ENCODE data around the gene PAPOLA. TPM values are rescaled to one million over a fixed set of nuclear protein-coding genes. Genes with fewer than 3 reads are reported as not detected.

Gene PAPOLA
- total and polyA plus RNA-seq, 9 of the 15 experiments (the other 6 are each of a cell fraction or from before 2014, with no cell fraction given) = 51.1 to 199 (median 95.8) TPM

DNA sequence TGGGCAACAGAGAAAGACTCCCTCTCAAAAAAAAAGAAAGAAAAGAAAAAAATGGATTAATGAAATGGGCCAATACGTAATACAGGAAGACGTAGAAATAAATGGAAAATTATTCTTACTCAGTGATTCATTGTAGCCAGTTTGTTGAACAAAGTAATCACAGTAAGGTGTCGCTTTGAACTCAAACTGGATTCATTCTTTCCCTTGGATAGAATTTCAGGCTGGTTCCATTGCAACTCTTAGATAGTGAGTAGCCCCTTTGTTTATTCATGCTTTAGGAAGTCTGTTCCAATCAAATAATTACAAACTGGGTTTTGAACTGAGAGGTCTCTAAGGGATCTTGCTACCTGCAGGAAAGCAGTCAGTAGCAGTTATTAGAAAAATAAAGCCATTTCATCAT is 42.3 kb upstream of the PAPOLA start:
- H3K4me1 ChIP-seq (replicated peaks in 1 of 2; ENCODE audit: control insufficient read depth in 2 of 2, insufficient read depth in 2 of 2, low read length in 2 of 2) = no peaks in the 10 kb centered on the region
- no peak for FAIRE-seq
- CTCF ChIA-PET (ENCODE audit: low intra/inter-chr PET ratio) = no interaction called here
- no peak for TF ChIP-seq ZNF79 (CRISPR knock-in tag; IDR thresholded peaks at IDR 0.05; ENCODE audit: low read depth)
- TF ChIP-seq, protein P1, sequence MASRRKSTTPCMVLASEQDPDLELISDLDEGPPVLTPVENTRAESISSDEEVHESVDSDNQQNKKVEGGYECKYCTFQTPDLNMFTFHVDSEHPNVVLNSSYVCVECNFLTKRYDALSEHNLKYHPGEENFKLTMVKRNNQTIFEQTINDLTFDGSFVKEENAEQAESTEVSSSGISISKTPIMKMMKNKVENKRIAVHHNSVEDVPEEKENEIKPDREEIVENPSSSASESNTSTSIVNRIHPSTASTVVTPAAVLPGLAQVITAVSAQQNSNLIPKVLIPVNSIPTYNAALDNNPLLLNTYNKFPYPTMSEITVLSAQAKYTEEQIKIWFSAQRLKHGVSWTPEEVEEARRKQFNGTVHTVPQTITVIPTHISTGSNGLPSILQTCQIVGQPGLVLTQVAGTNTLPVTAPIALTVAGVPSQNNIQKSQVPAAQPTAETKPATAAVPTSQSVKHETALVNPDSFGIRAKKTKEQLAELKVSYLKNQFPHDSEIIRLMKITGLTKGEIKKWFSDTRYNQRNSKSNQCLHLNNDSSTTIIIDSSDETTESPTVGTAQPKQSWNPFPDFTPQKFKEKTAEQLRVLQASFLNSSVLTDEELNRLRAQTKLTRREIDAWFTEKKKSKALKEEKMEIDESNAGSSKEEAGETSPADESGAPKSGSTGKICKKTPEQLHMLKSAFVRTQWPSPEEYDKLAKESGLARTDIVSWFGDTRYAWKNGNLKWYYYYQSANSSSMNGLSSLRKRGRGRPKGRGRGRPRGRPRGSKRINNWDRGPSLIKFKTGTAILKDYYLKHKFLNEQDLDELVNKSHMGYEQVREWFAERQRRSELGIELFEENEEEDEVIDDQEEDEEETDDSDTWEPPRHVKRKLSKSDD (conservative IDR thresholded peaks at IDR 0.05; ENCODE audit: low read length) = no peak
- no peak for TF ChIP-seq CHAMP1 (IDR thresholded peaks at IDR 0.05)
- no peak for TF ChIP-seq ZNF184 (CRISPR knock-in tag; IDR thresholded peaks at IDR 0.05)
- no peak for TF ChIP-seq NCOA4 (IDR thresholded peaks at IDR 0.05; ENCODE audit: partially characterized antibody)
- TF ChIP-seq GTF2B (IDR thresholded peaks at IDR 0.05; ENCODE audit: extremely low read depth, insufficient read length) = no peak
- TF ChIP-seq ZNF76 (CRISPR knock-in tag; IDR thresholded peaks at IDR 0.05; ENCODE audit: borderline replicate concordance) = no peak
- no peak for TF ChIP-seq ELF4 (CRISPR knock-in tag; IDR thresholded peaks at IDR 0.05)
- no peak for TF ChIP-seq CBX1 (IDR thresholded peaks at IDR 0.05; ENCODE audit: low read depth)
- no peak for TF ChIP-seq PCBP1 (IDR thresholded peaks at IDR 0.05; ENCODE audit: low read depth, low read length, poor library complexity, severe bottlenecking)
- no peak for TF ChIP-seq CBX5 (IDR thresholded peaks at IDR 0.05; ENCODE audit: borderline replicate concordance, low read depth)
- TF ChIP-seq CGGBP1 (CRISPR knock-in tag; IDR thresholded peaks at IDR 0.05) = no peak
- TF ChIP-seq, protein P2, sequence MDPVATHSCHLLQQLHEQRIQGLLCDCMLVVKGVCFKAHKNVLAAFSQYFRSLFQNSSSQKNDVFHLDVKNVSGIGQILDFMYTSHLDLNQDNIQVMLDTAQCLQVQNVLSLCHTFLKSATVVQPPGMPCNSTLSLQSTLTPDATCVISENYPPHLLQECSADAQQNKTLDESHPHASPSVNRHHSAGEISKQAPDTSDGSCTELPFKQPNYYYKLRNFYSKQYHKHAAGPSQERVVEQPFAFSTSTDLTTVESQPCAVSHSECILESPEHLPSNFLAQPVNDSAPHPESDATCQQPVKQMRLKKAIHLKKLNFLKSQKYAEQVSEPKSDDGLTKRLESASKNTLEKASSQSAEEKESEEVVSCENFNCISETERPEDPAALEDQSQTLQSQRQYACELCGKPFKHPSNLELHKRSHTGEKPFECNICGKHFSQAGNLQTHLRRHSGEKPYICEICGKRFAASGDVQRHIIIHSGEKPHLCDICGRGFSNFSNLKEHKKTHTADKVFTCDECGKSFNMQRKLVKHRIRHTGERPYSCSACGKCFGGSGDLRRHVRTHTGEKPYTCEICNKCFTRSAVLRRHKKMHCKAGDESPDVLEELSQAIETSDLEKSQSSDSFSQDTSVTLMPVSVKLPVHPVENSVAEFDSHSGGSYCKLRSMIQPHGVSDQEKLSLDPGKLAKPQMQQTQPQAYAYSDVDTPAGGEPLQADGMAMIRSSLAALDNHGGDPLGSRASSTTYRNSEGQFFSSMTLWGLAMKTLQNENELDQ (CRISPR knock-in tag; IDR thresholded peaks at IDR 0.05; ENCODE audit: borderline replicate concordance) = no peak
- TF ChIP-seq HLTF (IDR thresholded peaks at IDR 0.05) = no peak

More for the DNA sequence above, 42.3 kb upstream of the PAPOLA start:
- H3K4me3 ChIP-seq = no peak overlapping the region
- POLR2A ChIA-PET = no interaction called here
- 0% methylated on average over 3 of the region's 3 CpGs for WGBS (ENCODE audit: insufficient coverage, low coverage, missing lambda C conversion rate)
- H4K20me1 ChIP-seq (replicated peaks; ENCODE audit: control insufficient read depth, insufficient read depth, low read length) = no peaks in the 10 kb centered on the region
- H2AFZ ChIP-seq (ENCODE audit: low read depth, low read length) = no peak overlapping the region
- DNase-seq (ENCODE audit: extremely low read depth in 1 of 4, low spot score in 3 of 4) (no peak), ATAC-seq (no peak)
- H3K9me1 ChIP-seq (ENCODE audit: control insufficient read depth, insufficient read depth, low read length) = no peaks in the 10 kb centered on the region
- no peaks in the 10 kb centered on the region for H3K36me3 ChIP-seq (ENCODE audit: control insufficient read depth, insufficient read depth, low read length)
- H3K4me2 ChIP-seq (ENCODE audit: insufficient read depth, low read length) = no peak overlapping the region
- H3K9ac ChIP-seq (ENCODE audit: insufficient read depth in 1 of 2, low read depth in 2 of 2, low read length in 2 of 2) = no peak overlapping the region
- in situ Hi-C loops (cut with MboI) = no loop called here
- H3K27ac ChIP-seq (ENCODE audit: extremely low read depth, low read depth, low read length) = no peak overlapping the region
- intact Hi-C loops (cut with micrococcal nuclease) = no loop called here
- H3K27me3 ChIP-seq (ENCODE audit: control insufficient read depth in 2 of 2, insufficient read depth in 2 of 2, low read length in 2 of 2) = peaks cover 9 to 22% of the 10 kb centered on the region in 2 experiments; a peak in 4 of 5 replicates
- no peaks in the 10 kb centered on the region for H3K9me3 ChIP-seq (replicated peaks; ENCODE audit: control insufficient read depth, insufficient read depth, low read depth, low read length)
- no peaks in the 10 kb centered on the region for H3K79me2 ChIP-seq (ENCODE audit: control insufficient read depth, insufficient read depth, low read length)
- BruUV-seq (replicated peaks) = no TSS peak

Measured in K562 (cell line).